Stimulated activated CD8-positive, alpha-beta memory T cell treated with anti-CD3 and anti-CD28 coated beads, Interleukin-15, amount 100 ng/mL, for 4 hours (primary cell): ENCODE measurements around the gene CA14.
"Not testable (repeated sequence)": the region's sequence is repeated elsewhere in the genome, so short reads cannot be mapped to it uniquely, and the experiment has no call there.

ENCODE experiments used
- DNase-seq, 2 donors: peaks; one replicate each; pipeline ENCODE4 v3.0.0-alpha.2; 2020; ENCODE audit warnings: low read depth in 2 of 2

The CA14 gene

DNA sequence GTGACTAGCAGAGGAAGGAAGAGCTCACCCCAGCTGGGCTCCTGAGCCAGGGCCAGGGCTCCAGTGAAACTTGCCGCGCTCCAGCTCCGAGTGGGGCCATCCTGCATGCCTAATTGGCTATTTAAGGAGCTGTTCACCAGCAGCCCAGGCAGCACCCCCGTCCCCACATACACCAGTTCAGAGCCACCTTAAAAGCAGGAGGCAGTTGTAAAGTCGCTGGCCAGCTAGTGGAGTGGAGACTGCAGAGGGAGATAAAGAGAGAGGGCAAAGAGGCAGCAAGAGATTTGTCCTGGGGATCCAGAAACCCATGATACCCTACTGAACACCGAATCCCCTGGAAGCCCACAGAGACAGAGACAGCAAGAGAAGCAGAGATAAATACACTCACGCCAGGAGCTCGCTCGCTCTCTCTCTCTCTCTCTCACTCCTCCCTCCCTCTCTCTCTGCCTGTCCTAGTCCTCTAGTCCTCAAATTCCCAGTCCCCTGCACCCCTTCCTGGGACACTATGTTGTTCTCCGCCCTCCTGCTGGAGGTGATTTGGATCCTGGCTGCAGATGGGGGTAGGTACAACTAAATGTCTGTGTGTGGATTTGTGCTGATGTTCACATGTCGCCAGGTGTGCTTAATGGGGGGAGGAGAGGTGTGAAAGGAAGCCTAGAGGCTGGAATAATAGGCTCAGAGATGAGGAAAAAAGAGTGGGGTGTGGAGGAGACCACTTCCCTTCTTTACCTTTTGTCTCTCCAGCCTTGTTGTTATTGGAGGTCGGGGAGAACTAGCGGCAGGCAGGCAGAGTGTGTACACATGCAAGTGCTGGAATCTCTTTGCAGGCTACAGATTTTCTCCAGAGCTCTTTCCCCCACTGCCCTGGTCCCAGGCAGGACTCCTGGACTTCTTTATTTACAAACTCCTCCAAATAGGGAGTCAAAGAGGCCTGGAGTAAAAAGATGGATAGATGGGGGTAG, at the start of gene CA14:
Gene CA14, plus strand, starts transcription at position 151 of the 962 bp plus-strand sequence. Its CDS starts 355 bp downstream, at position 506.
- DNase-seq: no peak

DNA sequence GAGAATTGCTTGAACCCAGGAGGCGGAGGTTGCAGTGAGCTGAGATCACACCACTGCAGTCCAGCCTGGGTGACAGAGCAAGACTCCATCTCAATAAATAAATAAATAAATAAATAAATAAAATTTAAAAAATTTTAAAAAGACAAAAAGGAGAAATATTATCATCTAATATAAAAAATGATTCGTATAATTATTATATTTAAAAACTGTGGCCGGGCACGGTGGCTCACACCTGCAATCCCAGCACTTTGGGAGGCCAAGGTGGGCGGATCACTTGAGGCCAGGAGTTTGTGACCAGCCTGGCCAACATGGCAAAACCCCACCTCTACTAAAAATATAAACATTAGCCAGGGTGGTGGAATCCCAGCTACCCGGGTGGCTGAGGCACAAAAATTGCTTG, 49.1 kb upstream of the CA14 start:
- DNase-seq: not testable (repeated sequence)

GRCh38 chr1:150210091-150210490, 47.5 kb upstream of the CA14 start:
- no peak for DNase-seq

- no peak for DNase-seq
Measured at GRCh38 chr1:150210706-150211105, 46.9 kb upstream of the CA14 start.

DNA sequence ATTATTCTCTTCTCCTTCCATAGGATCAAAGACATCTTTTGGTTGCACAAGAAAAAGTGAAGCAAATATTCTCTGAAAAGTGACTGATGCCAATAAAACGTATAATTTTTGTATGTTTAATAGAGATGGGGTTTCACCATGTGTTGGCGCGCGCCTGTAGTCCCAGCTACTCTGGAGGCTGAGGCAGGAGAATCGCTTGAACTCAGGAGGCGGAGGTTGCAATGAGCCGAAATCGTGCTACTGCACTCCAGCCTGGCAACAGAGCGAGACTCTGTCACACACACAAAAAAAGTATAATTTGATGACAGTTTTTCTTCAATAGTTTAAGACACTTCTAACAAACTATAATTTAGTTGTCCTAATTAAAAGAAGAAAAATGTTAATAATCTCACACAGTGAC, 45.5 kb upstream of the CA14 start:
- no peak for DNase-seq

GRCh38 chr1:150213170-150214098, 44.1 kb upstream of the CA14 start:
- DNase-seq: peak; percentile 78 to 84

DNA sequence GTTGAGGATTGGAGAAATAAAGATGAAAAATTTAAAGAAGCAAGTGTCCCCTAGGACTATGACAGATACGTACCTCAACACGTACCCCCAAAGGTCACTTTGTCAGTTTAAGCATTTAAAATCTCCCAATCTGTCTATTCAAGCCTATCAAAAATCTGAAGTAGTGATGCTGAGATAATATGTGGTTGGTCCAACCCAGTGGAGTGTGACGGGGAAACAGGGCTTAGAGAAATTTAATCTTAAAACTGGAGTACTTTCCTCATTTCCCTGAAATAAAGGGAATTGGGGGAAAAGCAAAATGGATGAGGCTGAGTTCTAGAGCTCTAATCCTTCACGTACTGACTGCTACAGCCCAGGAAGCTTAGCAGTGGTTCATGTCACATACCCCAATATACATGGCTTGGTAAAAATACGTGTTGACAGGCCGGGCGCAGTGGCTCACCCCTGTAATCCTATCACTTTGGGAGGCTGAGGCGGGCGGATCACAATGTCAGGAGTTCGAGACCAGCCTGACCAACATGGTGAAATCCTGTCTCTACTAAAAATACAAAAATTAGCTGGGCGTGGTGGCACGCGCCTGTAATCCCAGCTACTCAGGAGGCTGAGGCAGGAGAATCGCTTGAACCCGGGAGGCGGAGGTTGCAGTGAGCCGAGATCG, 43.3 kb upstream of the CA14 start:
- not testable (repeated sequence) for DNase-seq

GRCh38 chr1:150215855-150216254, 41.7 kb upstream of the CA14 start:
- not testable (repeated sequence) for DNase-seq

DNA sequence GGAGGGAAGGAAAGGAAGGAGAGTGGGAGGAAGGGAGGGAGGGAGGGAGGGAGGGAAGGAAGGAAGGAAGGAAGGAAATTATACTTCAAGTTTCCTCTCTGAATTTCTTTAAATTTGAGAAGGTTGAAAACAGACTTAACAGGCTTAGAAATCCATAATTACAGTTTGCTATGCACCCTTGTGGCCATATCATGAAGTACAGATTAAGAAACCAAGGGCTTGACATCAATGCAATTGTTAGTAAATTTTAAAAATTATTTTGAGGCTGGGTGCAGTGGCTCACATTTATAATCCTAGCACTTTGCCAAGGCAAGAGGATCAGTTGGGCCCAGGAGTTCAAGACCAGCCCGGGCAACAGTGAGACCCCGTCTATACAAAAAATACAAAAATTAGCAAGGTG, 36.0 kb upstream of the CA14 start:
- DNase-seq: no peak

GRCh38 chr1:150224983-150225382, 32.6 kb upstream of the CA14 start:
- DNase-seq: no peak

- no peak for DNase-seq
Measured at GRCh38 chr1:150225546-150225945, 32.0 kb upstream of the CA14 start.

DNA sequence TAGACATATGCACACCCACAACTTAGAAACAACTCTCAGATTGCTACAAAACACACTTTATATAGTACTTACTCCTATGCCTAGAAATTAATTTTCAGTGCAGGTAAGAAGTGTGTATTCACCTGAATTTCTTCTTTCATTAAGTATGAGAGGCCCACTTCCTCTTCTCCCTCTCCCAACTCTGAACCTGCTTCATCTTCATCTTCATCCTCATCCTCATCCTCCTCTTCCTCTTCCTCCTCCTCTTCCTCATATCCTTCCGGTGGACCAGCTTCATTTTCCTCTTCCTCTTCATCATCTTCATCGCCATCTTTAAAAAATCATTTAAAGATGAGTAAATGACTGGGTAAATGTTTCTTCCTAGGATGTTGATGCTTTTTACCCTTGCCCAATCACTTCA, 31.1 kb upstream of the CA14 start:
- no peak for DNase-seq

GRCh38 chr1:150227228-150227627, 30.3 kb upstream of the CA14 start:
- DNase-seq: no peak

GRCh38 chr1:150228246-150228645, 29.3 kb upstream of the CA14 start:
- not testable (repeated sequence) for DNase-seq

GRCh38 chr1:150232921-150233320, 24.7 kb upstream of the CA14 start:
- DNase-seq: not testable (repeated sequence)

DNA sequence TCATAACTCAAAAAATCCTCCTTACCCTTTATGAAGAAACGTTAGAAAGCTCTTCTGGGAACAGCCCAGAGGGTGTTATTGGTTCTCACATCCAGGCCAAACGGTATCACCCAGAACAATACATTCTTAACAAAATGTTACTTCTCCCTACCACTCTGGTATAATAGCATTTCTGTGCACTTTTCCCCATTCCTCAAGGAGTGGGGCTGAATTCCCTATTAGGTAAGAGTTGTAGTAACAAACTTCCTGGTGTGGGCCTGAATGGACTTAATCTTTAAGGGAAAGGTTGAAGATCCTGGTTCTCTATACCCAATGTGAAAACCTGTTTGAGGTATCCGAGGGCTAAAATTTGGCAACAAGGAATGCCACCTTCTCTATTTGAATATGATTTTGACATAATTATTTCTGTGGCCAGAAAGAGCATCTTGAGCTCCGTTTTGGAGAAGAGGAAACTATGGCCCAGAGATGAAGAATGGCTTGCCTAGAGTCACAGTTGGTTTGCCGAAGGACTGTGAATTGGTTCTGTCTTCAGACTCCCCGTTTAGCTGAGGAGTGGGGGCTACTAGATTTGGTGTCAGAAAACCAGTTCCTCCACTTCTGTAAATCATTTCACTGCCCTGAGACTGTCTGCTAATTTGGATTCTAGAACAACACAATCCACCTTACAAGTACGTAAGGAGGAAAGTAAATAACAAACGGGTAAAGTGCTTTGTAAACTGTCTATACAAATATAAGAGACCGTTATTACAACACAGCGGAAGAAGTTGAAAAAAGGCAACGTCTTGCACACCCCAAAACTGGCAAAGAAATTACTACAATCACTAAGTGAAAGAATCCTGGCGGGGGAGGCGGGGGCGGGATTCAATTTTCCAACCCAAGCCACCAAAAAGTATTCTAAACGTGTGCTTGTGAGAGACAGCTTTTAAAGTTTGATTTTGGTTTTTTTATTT, 23.9 kb upstream of the CA14 start:
- peak in 1 of 2 donors; percentile 52 for DNase-seq

- DNase-seq: no peak
Measured at GRCh38 chr1:150234309-150234565, 23.3 kb upstream of the CA14 start.

DNA sequence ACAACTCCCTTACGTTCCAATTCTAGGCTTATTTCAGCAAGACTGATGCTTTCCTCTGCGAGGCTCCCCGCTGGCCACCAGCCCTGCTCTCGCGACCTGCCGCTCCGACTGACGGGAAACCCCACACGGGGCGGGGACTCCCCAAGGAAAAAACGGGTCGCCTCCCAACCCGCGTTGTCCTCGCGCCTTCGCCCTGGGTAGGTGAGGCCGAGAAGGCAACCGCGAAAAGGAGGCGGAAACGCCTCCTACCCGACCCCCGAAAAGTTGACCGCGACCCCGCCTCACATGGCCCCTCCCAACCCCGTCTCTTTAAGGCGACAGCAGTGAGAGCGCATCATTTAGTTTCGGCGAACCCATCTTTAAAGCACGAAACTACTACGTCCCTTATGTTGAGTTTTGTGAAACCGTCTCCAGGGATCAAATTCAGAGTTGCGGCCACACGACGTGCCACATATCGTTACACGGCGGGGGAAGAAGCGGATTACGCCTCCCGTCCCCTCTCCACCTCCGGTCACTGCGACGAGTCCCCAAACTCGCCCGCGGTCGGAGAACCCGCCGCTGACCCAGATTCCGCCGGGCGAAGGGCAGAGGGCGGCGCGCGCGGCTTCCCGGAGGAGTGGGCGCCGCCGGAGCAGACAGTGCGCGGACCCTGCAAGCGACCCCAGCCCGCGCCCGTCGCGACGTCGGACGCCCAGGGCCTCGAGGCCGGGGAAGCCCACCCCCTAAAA, 22.8 kb upstream of the CA14 start:
- peak; percentile 80 to 83 for DNase-seq

- DNase-seq: no peak
Measured at GRCh38 chr1:150235294-150235851, 22.2 kb upstream of the CA14 start.
